HG03469 (cell line): ENCODE data around the gene LRIG3.

Source experiments
- ATAC-seq: cut with Tn5 transposase; IDR thresholded peaks from one replicate; pipeline ENCODE4 v1.9.1; 2021; ENCODE audit warnings: mild to moderate bottlenecking, moderate library complexity, moderate number of reproducible peaks; ENCODE audit not compliant: unreplicated experiment

The LRIG3 gene

DNA sequence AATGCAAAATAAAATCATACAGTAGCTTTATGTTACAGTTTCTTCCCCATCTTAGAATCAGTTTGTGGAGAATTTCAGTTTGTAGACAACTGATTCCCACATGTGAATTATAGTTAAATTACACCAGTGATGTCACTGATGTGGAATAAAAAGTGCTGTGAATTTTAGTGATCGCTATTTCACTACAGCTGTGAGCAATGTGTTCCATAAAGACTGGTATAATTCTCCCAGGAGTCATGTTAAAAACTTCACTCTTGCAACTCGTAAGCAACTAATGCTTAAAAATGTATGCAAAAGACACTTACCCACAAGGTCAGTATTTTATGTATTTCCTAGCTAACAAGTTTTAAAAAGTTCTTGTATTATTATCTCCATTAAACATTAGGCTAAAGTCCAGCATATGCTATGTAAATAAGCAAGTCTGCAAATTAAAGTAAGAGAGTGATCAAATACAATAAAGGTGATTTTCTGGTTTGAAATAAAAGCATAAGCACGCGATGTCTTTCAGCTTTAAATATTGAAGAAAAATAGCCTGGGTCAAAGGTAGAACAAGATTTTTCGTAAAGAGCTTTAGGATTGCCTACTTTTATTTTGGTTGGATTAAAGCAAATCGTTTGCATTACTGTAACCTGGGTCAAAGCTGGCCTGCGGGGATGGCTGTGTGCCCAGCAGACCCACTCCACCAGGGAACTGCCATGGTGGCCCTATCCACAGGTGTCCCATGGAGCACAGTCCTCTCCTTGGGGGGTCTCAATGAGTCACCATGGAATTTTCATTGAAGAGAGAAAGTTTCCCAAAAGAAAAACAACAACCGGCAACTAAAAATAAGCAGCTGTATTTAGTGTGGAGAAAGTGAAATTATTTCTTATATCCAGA, 12.7 kb upstream of the LRIG3 start:
- no peak for ATAC-seq

DNA sequence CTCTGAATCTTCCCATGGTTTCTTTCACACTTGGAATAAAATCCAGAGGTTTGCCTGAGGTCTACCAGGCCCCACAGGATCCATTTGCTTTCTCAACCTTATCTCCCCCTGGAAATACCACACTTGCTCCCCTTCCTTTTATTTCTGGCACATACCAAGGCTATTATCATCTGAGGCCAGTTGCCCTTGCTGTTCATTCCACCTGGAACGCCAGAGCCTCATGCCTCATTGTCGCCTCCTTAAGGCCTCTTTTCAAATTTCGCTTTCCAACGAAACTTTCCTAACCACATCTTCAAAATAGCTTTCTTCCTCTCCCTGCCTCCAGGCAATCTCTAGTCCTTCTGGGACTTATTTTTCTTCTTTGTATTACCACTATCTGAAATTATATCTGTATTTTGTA, 11.2 kb upstream of the LRIG3 start:
- ATAC-seq = no peak

DNA sequence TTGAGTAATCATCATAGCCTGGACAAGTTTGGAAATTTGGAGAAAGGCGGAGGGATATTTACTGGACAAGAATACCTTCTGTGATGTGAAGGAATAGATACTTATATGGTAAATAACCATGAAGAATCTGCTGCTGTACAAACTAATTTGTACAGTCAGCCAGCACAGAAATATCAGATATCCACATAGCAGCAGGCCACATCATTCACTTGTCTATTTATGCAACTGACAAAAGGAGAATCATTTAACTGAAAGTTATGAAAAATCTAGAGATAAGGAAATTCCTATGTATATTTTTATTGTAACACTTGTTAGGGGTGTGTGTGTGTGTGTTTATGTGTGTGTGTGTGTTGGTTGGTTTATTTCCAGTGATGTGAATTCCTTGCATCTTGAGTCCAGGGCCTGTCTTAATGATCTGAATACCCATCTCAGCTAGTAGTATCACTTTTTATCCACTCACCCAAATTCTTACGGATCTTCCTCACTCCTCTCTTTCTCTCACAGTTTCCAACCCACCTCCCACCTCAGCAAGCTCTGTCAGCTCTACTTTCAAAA, 10.5 kb upstream of the LRIG3 start:
- no peak for ATAC-seq

DNA sequence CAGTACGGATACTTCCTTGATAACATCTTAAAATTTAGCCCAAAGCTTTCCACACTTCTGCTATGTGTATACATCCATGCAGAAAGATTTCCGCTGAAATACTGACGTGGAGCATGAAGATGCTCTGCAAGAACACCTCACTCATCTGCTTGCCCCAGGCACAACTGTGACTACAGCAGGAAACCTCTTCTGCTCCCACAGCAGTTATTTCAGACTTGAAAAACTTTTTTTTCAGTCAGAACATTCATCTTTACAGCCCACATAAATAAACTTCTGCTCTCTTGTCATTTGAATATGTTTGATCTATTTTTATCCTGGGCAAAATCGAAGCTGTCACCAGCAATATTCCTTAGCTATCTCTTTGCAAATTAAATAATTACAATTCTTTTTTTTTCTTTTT, 6.8 kb upstream of the LRIG3 start:
- no peak for ATAC-seq

DNA sequence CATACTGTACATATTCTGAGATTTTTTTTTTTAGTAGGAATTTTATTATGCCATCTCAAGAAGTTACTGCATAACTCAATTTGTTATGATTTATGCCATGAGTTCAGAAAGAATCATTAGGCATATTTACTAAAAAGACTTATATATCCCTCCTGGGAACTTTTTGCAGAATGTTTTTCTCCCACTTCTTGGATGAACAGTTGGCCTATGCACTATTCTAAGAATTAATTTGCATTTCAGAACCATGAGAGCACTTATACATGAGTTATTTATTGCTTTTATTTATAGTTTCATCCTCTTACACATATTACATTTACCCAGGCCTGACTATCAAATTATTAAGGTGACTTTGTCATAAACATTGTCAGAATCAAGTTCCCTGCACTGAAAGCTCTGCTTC, 6.3 kb upstream of the LRIG3 start:
- no peak for ATAC-seq

DNA sequence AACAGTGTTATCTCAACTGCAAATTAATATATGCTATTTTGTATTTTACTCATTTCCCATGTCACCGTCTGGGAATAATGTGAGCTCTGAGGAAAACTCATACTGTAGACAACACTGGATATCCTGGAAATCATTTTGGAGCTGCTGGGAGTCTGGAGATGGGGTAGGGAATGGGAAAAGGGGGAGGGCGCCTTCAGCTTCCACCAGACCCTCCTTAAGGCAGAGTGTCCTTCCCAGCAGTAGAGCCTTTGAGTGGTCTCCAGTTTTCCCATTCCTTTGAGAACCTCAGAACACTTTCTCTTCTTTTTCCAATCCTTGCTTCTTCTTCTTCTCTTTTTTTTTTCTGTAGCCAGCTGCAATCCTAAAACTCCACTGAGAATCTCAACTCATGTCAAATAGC, 5.4 kb upstream of the LRIG3 start:
- no peak for ATAC-seq

DNA sequence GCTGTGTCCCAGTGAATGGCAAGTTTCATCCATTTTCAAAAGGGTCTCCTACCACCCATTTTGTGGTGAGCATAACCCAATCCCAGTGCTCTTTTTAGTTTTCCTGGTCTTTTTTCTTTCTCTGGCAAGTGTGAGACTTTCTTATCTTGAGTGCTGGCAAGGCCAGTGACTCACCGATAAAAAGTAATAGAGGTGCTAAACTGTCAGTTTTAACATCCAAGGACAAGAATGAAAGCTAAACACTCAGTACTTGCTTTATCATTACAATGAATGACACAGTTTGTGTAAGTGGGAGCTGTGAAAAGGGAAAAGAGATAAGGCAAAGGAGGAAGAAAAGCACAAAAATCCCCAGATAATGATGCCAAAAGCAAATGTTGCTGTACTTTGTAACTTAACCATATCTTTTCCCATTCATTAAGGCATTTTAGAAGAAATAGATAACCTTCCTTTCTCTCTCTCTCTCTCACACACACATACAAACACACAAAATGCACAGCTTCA, 4.9 kb upstream of the LRIG3 start:
- ATAC-seq = no peak

DNA sequence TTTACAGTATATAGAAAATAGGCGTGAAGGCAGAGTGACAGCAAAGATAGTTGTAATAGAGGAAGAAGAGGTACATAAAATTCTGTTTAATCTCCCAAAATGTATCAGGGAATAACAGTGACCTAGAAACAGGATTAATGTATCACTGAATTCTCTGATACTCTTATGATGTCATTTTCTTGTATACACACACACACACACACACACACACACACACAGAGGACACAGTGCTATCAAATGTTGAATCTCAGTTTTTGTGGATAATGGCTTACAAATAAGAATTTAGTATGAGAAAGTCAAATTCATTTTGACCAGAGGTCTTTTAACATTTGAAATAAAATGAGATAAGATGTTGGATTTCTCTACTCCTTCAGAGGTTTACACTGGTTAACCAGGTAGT, 4.3 kb upstream of the LRIG3 start:
- ATAC-seq = no peak

DNA sequence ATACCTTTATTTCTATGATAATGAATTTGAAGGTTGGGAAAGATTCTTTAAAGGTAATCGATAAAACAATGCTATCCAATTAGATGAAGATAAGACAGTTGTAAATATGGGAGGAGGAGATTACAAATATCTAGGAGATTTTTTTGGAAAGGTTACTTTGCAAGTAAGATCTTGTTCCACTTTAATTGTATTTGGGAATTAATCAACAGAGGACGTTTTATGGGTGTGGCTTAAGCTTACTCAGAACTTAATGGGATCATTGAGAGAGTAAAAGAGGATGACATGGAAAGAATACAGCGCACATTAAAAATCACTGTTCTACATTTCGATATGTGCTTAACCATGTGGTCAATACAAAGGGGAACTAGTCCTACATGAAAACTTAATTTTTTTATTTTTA, 3.5 kb upstream of the LRIG3 start:
- no peak for ATAC-seq

DNA sequence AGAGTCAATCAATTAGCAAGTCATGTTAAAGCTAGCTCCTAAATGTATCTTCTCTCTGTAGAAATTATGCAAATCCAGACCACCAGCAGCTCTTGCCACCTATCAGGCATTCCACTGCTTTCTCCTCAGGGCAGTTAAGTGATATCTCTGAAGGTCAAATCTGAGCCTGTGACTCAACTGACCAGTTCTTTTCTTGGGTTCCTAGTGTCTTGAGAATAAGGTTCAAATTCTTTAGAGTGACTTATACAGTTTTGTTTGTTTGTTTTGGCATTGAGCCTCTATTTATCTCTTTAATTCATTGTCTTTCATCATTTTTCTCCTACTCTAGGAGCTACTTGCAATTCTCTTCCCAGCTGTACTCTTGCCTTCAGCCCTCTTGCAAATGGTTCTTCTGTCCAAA, 2.5 kb upstream of the LRIG3 start:
- ATAC-seq = no peak

DNA sequence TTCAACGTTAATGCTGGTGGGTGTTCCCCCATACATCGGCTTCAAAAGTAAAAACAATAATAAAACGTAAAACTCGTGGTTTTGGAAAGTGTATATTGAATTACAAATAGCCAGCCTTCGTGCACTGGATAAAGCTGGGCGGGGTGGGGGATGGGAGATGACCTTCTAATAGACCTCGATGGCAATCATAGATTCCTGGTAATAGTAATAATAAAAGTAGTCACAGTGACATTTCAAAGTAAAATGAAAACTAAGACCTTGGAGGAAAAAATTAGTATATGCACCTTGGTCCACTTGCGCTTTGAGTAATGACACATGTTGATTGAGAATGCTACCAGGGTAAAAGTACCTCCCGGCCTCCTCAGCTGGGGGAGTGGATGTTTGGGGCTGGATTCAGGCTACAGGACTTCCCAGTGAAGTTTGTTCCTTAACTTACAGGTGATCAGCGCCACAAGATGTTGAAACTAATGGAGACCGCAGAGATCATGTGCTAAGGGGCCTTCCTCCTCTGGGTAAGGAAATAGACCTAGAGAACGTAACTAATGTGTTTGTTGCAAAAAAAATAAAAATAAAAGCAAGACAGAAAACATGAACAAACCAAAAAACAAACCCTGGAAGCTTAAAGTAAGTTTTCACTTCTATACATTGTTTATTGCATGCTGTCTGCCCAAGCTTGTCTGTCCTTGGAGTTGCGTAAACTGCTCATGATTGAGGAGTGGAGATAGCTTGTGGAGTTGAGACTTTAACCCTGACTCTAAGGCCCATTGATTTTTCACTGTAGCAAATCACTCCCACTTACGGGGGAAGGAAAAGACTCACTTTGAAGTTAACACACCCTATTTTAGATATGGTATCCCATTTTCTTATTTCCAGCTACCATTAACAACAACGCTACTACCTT, 907 bp upstream of the LRIG3 start:
- no peak for ATAC-seq

DNA sequence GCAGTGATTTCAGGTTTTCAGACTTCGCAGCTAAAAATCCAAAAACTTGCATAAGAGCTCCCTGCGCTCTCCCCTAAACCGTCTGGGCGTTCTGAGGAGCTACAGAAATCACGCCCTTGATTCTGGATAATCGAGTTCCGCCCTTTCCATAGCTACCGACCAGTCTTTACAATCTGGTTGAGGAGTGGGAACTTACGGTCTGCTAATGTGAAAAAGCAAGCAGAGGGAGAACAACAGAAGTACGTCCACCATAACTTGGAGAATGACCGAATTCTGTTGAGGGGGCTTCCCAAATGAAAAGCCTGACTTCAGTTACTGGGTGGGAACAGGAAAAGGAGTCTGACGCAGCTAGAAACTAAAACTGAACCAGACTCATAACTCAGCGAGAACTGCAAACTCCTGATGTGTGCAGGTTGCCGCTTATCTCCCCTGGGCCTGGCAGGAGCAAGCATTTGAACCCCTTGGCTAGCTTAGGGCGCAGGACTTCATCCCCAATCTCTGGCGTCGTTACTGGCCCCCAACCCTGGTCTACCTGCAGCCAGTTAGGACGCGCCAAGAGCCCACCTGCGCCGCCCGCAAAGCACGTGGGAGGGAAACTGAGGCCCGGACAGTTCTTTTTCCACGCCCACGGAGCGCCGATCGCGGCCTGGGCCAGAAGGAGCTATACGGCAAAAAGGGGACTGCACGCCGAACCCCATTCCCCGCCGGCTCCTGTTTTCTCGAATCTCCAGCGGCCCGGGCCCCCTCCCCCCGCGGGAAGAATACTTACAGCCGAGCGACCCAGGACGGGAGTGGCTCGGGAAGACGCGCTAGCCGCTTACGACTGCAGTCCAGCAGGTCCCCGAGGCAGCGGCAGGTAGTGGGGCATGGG, 838 bp downstream of the LRIG3 start:
- no peak for ATAC-seq

DNA sequence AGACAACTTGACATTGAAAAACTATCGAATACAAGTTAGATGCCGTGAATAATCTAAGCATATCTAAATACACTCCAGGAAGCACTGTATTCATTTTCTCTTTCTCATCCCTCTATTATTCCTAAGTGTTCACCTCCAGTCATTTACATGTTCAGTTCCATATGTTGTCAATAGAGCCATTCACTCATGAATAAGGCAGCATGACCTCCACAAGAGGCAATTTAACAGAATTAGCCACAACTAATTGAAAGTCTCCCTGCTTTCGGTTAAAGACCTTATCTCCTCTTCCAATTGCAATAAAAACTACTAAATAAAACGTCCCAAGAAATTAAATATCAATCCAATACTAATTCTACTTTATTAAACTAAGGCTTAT, 1.8 kb downstream of the LRIG3 start:
- ATAC-seq = no peak

DNA sequence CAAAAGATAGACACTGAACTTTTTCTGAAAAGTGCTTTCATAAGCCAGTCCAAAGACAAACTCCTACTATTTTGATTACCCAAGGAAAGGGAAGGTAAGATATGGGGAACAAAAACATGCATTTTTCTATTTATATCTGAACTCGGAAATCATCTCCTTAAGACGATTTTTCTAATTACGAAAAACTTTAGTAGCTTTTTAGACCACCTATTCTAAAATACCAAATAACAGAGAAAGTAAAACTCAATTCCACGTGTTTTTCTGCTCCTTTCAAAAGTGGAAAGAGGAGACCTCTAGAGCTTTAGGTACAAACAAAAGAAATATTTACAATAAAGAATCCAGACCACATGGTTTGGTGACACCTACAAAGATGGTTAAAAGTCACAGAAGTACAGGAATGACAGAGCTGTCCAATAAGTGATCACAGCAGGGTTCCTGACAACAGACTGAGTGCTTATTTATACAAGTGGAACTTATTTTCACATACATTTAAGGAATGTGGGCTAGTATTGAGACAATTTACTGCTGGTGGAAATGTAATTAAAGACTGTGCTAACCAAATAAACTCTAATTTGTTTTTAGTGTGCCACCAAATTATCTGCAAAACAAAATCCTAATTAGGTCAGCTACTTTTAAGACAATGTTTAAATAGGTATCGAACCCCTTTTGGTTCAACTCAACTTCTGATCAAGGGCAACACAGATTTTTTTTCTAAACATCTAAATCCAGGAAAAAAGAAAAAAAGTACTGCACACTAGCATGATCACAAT, 2.4 kb downstream of the LRIG3 start:
- ATAC-seq = no peak

DNA sequence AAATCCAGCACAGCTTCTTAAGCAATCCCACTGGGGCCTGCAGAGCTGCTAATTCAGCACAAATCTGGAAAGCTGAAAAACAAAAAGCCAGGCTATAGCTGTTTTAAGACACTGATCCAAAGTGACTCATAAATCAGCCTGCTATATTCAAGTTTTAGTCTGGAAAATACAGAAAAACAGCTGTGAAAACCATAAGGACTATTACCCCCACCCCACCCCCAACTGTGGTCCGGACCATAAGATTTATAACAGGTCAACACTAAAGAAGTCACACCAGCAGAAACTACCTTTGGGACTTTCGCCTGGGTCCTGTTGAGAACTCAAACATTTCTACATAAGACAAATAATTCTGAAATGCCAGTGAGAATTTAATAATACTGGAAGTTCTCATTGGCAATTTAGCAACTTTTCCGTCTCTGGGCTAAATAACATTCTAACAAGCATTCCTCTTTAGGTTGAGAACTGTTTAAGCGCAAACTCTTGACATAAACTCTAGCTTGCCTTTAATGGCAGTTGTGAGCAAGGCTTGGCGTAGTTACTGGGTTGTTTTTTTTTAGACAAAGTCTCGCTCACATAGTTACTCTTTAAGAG, 3.3 kb downstream of the LRIG3 start:
- no peak for ATAC-seq

DNA sequence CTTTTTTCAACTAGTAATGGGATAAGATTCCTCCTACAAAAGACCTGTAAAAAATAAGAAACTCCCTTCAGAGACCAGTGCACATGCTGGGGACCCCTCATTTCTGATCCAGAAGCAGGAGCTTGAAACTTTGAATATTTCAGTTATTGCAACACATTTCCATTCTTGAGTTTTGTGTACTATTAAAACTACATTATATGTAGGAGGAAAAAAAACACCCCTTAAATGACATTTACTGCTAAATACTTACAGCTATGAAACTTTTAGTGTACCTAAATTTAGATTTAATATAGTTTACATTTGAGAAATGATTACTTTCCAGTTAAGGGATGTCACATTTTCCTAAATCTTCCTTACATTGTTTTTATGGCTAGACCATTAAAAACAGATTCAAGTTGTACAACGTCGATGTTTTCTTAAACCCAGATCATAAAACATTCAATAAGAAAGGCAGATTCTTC, 4.1 kb downstream of the LRIG3 start:
- no peak for ATAC-seq

DNA sequence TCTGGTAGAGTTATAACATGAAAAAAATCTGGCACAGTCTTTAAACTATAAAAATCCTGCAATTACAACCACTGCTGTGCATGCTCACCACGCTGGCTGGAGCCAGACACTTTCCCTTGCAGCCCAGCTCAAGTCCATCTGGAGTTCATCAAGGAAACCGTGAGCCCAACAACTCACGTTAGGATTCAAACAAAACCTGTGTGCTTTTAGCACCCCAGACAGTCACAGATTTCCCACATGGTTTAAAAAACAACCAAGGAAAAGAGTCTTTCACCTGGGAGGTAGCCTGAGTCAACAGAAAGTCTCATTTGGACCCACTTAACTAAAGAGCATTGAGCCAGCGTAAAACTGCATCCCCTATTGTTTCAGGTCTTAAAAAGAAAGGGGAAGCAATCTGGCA, 4.7 kb downstream of the LRIG3 start:
- ATAC-seq = no peak

DNA sequence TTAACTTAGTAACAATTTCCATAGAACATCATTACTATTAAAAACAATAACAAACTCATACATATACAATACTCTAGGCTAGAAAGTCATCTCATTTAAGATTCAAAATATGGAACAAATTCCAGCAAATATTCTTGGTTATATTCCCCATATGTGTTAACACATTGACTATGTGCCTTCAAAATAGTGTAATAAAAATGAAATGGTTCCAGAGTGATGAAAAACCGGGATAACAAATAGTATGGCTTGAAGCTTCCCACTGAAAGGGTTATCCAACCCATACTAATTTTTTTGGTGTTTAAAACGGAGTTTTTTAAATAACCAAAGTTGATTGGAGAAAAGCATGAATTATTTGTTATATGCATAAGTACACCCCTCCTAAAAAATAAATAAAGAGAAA, 5.3 kb downstream of the LRIG3 start:
- no peak for ATAC-seq

DNA sequence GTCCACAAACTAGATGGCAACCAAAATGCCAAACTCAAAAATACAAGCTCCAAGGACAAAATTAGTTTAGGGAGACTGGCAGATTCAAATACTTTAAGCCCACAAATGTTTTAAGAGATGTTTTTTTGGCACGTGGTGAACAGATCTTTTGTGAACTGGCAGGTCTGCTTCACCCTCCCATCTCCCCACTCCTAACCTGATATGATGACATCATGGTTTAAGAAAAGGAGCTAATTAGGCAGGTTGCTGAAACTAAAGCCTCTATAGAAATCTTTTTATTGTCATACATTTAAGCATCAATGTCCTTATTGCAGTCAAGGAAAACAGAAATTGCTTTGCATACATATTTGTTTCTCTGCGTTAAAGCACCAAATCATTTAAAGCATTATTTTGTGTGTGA, 5.8 kb downstream of the LRIG3 start:
- ATAC-seq = no peak
